ENCODE data around the gene MB21D2. TPM values are rescaled to one million over a fixed set of nuclear protein-coding genes. Genes with fewer than 3 reads are reported as not detected.
A peak's percentile ranks its signal among the peaks of the same experiment; 100 is the strongest.

Gene MB21D2
- total RNA-seq, 2 donors from 2014 or later: 10.1 to 12.3 TPM

DNA sequence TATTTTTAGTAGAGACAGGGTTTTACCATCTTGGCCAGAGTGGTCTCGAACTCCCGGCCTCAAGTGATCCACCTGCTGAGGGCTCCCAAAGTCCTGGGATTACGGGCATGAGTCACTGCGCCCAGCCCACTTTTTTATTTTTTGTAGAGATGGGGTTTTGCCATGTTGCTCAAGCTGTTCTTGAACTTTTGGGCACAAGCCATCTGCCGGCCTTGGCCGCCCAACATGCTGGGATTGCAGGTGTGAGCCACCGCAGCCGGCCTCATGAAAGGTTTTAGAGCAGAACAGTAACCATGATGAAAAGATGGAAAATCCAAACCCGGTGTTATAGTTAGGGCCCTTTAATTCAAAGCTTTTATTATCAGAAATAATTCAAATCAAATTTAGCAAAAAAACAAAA lies 15.6 kb upstream of the MB21D2 start:
- ATAC-seq (no peak), DNase-seq (no peak)
- H3K4me1 Mint-ChIP-seq: no peaks in the 10 kb centered on the region
- peaks cover 1% of the 10 kb centered on the region for H3K27me3 Mint-ChIP-seq
- no peak overlapping the region for H3K4me3 Mint-ChIP-seq
- H3K36me3 Mint-ChIP-seq (ENCODE audit: low read depth): no peaks in the 10 kb centered on the region
- no peaks in the 10 kb centered on the region for H3K9me3 ChIP-seq (ENCODE audit: control insufficient read depth, low read length, poor library complexity, severe bottlenecking)
- H3K27ac Mint-ChIP-seq: no peak overlapping the region

DNA sequence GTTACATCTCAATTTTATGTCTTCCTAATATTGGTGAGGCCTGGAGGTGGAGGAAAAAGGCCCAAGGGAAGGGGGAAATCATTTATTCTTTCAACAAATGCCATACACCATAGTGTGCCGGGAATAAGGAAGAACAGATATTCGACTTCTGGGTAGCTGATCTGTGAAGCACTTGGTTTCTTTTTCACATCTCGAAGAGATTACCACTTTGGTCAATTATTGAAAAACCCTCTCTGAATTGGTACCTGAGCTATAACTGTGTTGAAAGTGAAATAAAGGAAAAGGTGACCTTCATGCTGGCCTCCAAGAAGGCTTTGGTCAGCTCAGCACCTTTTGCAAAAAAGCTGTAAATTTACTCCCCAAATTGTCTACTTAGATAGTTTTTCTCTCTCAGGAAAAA lies 14.2 kb upstream of the MB21D2 start:
- no peaks in the 10 kb centered on the region for H3K9me3 ChIP-seq (ENCODE audit: control insufficient read depth, low read length, poor library complexity, severe bottlenecking)
- Mint-ChIP-seq H3K36me3 (ENCODE audit: low read depth) (no peaks in the 10 kb centered on the region), H3K4me1 (no peaks in the 10 kb centered on the region), H3K27ac (no peak overlapping the region), H3K27me3 (peaks cover 7% of the 10 kb centered on the region), H3K4me3 (no peak overlapping the region)
- no peak for DNase-seq
- no peak for ATAC-seq

DNA sequence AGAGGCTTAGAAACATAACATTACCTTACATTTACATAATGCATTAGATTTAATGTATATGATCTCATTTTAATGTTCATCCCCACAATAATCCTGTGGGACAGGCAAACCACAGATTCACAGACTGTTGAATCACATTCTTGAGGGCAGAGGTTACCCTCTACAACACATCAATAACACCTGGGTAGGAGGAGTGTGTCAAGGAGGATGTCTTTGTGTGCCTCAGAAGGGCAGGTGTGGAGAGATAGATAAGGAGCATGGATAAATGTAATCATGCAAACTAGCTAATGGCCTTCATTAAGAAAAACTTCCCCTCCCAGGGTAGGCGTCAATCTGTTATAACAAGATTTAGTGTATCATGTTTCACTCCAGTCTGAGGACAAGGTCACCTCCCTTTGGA lies 12.9 kb upstream of the MB21D2 start:
- DNase-seq (no peak), ATAC-seq (no peak)
- H3K27ac Mint-ChIP-seq: no peak overlapping the region
- no peak overlapping the region for H3K4me3 Mint-ChIP-seq
- H3K36me3 Mint-ChIP-seq (ENCODE audit: low read depth): no peaks in the 10 kb centered on the region
- no peaks in the 10 kb centered on the region for H3K9me3 ChIP-seq (ENCODE audit: control insufficient read depth, low read length, poor library complexity, severe bottlenecking)
- H3K4me1 Mint-ChIP-seq: no peaks in the 10 kb centered on the region
- H3K27me3 Mint-ChIP-seq: peaks cover 8% of the 10 kb centered on the region

DNA sequence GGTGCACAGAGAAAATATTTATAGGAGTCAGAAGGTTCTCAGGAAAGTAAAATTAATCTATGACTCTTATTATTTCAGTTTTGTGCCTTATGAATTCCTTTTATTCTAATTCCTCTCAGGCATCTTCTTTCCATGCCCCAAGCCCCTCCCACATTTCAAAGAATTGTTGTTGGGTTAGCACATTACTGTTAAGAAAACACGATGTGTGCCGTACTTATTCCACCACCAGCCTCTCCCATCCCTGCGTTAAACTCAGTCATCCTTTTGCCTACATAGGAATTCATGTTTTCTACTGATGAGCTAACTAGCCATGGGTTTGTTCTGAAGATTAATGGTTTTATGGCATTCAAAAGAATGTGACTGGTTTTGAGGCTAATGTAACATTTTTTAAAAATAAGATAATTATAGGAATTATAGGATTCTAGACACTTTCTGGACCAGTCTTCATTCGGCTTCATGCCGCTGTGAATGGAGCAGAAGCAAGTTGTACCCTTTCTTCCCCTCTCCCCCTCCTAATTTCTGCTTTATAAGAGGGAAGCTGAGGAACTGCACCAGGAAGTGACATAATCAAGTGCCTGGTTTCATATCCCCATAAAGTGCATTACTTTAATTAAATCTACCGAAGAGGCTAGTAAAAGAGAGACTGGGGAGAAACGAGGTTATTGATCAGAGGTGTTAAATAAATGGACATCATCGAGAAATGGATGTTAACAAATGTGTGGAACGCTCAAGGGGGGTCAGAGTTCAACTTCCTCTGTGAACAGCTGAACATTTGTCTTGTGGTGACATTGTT lies 12.3 kb upstream of the MB21D2 start:
- ATAC-seq: no peak
- Mint-ChIP-seq H3K27me3 (peaks cover 8% of the 10 kb centered on the region), H3K4me3 (no peak overlapping the region), H3K36me3 (ENCODE audit: low read depth) (no peaks in the 10 kb centered on the region), H3K27ac (no peak overlapping the region), H3K4me1 (no peaks in the 10 kb centered on the region)
- no peak for DNase-seq
- no peaks in the 10 kb centered on the region for H3K9me3 ChIP-seq (ENCODE audit: control insufficient read depth, low read length, poor library complexity, severe bottlenecking)

DNA sequence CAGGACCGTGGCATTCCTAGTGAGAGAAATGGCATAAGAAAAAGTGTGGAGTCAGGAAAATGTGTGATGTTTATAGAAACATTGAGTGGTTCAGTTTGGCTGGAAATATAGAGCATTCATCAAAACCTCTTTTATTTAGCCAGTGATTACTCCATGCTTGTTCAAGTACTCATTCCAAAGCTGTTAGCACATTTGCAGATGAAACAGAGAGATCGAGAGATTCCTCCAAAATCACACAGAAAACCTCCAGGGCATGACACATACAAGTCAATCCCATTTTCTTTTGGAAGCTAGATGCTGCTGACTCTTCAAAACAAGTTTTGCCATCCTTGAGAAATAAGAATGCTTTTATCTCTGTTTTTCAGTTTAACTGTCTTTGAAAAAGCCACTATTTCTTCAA lies 11.5 kb upstream of the MB21D2 start:
- Mint-ChIP-seq H3K27ac (no peak overlapping the region), H3K36me3 (ENCODE audit: low read depth) (no peaks in the 10 kb centered on the region), H3K4me1 (no peaks in the 10 kb centered on the region), H3K4me3 (no peak overlapping the region), H3K27me3 (peaks cover 8% of the 10 kb centered on the region)
- ATAC-seq: no peak
- DNase-seq: no peak
- H3K9me3 ChIP-seq (ENCODE audit: control insufficient read depth, low read length, poor library complexity, severe bottlenecking): no peaks in the 10 kb centered on the region

DNA sequence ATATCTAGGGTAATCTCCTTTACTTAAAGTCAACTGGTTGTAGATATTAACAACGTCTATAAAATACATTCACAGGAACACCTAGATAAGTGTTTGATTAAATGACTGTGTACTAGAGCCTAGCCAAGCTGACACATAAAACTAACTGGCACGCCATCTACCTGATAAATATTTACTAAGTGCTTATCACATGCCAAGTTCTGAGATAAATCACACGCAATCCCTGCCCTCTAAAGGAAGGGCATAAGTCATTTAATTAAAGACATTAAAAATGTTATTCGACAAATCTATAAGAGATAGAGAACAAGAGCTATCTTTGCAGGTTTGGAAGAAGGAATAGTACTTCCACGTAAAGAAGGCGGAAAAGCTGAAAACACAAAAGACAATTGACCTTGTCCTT lies 11.1 kb upstream of the MB21D2 start:
- Mint-ChIP-seq H3K36me3 (ENCODE audit: low read depth) (no peaks in the 10 kb centered on the region), H3K4me1 (no peaks in the 10 kb centered on the region), H3K4me3 (no peak overlapping the region), H3K27ac (no peak overlapping the region), H3K27me3 (peaks cover 8% of the 10 kb centered on the region)
- DNase-seq: no peak
- no peaks in the 10 kb centered on the region for H3K9me3 ChIP-seq (ENCODE audit: control insufficient read depth, low read length, poor library complexity, severe bottlenecking)
- ATAC-seq: no peak

DNA sequence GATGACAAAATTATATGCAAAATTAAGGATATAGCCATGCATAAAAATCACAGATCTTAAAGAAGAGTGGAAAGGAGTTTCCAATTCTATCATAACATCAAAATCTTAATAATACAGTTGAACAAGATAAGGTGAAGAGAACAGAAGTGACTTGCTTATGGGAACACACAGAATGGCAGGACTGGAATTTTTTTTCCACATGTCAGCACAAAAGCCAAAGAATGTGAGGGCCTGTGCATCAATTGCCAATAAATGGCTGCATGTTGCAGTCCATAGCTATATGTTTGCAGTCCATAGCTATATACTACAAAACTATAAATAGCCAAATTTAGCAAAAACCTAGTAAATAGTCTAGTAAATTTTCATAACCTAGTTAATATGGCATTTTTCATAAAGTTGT lies 10.4 kb upstream of the MB21D2 start:
- Mint-ChIP-seq H3K27me3 (peaks cover 8% of the 10 kb centered on the region), H3K4me1 (no peaks in the 10 kb centered on the region), H3K4me3 (no peak overlapping the region), H3K36me3 (ENCODE audit: low read depth) (no peaks in the 10 kb centered on the region), H3K27ac (no peak overlapping the region)
- ATAC-seq (no peak), DNase-seq (no peak)
- H3K9me3 ChIP-seq (ENCODE audit: control insufficient read depth, low read length, poor library complexity, severe bottlenecking): no peaks in the 10 kb centered on the region

DNA sequence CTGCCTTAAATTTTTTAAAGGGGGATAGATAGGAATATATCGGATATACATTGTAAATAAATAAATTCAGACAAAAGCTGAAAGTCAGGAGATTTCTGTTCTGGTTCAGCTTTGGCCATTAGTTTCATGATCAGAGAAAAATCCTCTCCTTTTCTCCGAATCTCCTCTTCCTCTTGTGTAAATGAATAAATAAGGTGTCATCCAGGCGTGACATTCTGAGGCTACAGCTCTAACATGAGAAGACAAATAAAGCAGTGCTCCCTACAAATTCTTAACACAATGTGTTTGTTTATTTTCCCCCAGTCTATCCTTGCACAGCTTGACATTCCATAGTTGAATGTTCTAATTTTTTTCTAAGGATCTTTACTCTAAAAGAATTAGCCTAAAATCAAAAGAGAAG lies 9.4 kb upstream of the MB21D2 start:
- DNase-seq: no peak
- Mint-ChIP-seq H3K4me1 (no peaks in the 10 kb centered on the region), H3K36me3 (ENCODE audit: low read depth) (no peaks in the 10 kb centered on the region), H3K4me3 (no peak overlapping the region), H3K27ac (no peak overlapping the region), H3K27me3 (peaks cover 8% of the 10 kb centered on the region)
- ATAC-seq: no peak
- H3K9me3 ChIP-seq (ENCODE audit: control insufficient read depth, low read length, poor library complexity, severe bottlenecking): no peaks in the 10 kb centered on the region

DNA sequence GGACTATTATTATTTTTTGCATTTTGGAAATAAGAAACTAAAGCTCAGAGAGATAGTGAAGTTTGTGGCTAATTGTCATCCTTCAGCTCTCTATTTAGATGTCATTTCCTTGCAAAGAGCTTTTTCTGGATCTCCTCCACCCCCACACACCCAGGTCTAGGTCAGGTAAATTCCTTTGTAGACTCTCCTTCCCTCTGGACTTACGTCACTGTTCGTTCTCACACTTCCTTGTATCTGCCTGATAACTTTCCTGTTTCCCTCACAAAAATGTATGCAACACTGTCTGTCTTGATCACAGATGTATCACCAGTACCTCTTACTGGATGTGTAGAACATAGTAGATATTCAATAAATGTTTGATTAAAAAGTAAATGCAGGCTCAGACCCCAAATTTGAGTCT lies 6.1 kb upstream of the MB21D2 start:
- ATAC-seq (no peak), DNase-seq (no peak)
- H3K4me1 Mint-ChIP-seq: no peaks in the 10 kb centered on the region
- H3K36me3 Mint-ChIP-seq (ENCODE audit: low read depth): no peaks in the 10 kb centered on the region
- H3K27ac Mint-ChIP-seq: no peak overlapping the region
- H3K27me3 Mint-ChIP-seq: peaks cover 29% of the 10 kb centered on the region
- no peak overlapping the region for H3K4me3 Mint-ChIP-seq
- no peaks in the 10 kb centered on the region for H3K9me3 ChIP-seq (ENCODE audit: control insufficient read depth, low read length, poor library complexity, severe bottlenecking)

DNA sequence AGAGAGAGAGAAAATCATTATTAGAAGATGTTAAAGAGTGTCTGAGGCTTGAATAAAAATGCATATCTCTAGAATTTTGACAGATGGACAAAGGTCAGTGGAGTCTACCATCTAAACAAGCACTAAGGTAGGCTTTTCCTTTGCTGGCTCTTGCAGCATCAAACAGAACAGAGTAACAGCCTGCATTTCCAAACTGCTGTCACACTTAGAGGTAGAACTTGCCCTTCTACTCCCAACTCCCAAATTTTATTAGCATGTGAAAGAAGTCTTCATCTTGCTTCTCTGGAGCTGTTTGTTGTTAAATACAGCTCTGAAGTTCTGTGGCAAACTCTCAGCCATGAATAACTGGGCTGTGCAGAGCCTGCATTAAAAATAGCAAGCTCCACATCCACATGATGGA lies 4.1 kb upstream of the MB21D2 start:
- no peaks in the 10 kb centered on the region for H3K9me3 ChIP-seq (ENCODE audit: control insufficient read depth, low read length, poor library complexity, severe bottlenecking)
- Mint-ChIP-seq H3K27ac (no peak overlapping the region), H3K4me1 (peaks cover 8% of the 10 kb centered on the region), H3K4me3 (no peak overlapping the region), H3K27me3 (peaks cover 29% of the 10 kb centered on the region), H3K36me3 (ENCODE audit: low read depth) (peaks cover 5% of the 10 kb centered on the region)
- ATAC-seq: no peak
- no peak for DNase-seq

DNA sequence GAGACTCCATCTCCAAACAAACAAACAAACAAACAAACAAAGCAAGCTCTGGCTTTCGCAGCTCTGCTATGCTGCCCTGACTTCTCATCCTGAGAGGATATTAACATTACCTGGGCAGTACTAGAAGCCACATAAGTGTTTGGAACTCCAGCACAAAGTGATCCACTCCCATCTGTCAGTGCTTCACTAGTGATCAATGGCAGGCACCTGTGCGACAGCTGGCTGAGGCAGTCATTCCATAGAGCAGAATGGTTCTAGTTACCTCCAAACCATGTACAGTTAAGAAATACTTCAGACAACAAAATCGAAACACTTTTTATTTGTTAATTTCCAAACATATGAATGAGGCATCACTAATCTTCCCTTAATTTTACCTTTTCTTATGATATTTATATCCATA lies 2.8 kb upstream of the MB21D2 start:
- DNase-seq (no peak), ATAC-seq (no peak)
- H3K4me3 Mint-ChIP-seq: no peak overlapping the region
- H3K27ac Mint-ChIP-seq: no peak overlapping the region
- H3K9me3 ChIP-seq (ENCODE audit: control insufficient read depth, low read length, poor library complexity, severe bottlenecking): no peaks in the 10 kb centered on the region
- H3K36me3 Mint-ChIP-seq (ENCODE audit: low read depth): peaks cover 5% of the 10 kb centered on the region
- peaks cover 42% of the 10 kb centered on the region for H3K27me3 Mint-ChIP-seq
- H3K4me1 Mint-ChIP-seq: peaks cover 13% of the 10 kb centered on the region

DNA sequence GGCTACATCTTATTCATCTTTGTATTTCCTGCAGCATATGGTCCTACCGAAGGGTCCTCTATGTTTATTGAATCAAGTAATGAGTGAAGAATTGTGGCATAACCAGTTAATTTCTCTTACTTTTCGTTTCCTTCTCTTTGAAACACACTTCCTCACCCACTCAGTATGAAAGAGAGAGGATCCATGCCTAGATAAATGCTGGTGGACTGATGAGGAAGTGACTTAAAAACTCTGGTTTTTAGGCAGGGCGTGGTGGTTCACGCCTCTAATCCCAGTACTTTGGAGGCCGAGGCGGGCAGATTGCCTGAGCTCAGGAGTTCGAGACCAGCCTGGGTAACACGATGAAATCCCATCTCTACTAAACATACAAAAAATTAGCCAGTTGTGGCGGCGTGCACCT lies 2.2 kb upstream of the MB21D2 start:
- ATAC-seq (no peak), DNase-seq (no peak)
- Mint-ChIP-seq H3K4me3 (no peak overlapping the region), H3K36me3 (ENCODE audit: low read depth) (peaks cover 5% of the 10 kb centered on the region), H3K4me1 (peaks cover 16% of the 10 kb centered on the region), H3K27ac (no peak overlapping the region), H3K27me3 (peaks cover 42% of the 10 kb centered on the region)
- H3K9me3 ChIP-seq (ENCODE audit: control insufficient read depth, low read length, poor library complexity, severe bottlenecking): no peaks in the 10 kb centered on the region

DNA sequence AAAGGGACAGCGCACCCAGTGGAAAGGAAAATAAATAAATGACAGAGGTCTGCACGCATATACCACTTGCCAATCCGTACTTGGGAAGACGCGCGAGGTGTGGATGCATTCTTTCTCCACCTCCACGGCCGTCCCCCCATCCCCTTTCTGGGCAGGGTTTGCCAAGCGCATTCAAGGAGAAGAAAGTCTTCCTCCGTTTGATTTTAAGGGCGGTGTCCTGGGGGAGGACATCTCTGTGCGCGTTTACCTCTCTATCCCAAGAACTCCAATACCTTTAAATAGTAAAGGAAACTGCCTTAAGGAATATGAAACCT lies 576 bp upstream of the MB21D2 start:
- ATAC-seq: no peak
- peaks cover 22% of the 10 kb centered on the region for H3K4me1 Mint-ChIP-seq
- H3K36me3 Mint-ChIP-seq (ENCODE audit: low read depth): peaks cover 5% of the 10 kb centered on the region
- no peak for DNase-seq
- H3K4me3 Mint-ChIP-seq: peak overlapping the region; percentile 99
- peak overlapping the region; percentile 98 for H3K27ac Mint-ChIP-seq
- peaks cover 48% of the 10 kb centered on the region for H3K27me3 Mint-ChIP-seq
- H3K9me3 ChIP-seq (ENCODE audit: control insufficient read depth, low read length, poor library complexity, severe bottlenecking): no peaks in the 10 kb centered on the region

DNA sequence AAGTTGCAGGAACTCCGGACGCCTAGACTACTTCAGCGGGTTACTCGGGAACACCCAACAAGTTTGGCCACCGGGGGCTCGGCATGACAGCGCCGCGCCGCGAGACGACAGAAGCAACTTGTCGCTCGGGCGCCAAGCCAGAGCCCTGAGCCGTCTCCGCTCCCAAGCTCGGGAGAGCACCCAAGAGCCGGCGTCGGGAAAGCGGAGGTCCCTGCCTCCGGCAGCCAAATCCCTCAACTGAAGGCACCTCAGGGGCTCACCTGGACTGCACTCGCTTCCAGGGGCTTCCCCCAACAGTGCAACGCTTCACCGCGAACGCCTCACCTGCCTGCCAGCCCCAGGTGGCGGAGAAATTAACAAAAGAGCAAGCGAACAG lies 640 bp downstream of the MB21D2 start:
- Mint-ChIP-seq H3K27ac (peak overlapping the region; percentile 98), H3K36me3 (ENCODE audit: low read depth) (peaks cover 5% of the 10 kb centered on the region), H3K4me1 (peaks cover 28% of the 10 kb centered on the region), H3K4me3 (peak overlapping the region; percentile 99), H3K27me3 (peaks cover 48% of the 10 kb centered on the region)
- H3K9me3 ChIP-seq (ENCODE audit: control insufficient read depth, low read length, poor library complexity, severe bottlenecking): no peaks in the 10 kb centered on the region
- DNase-seq (peak; percentile 15 to 46 (median 35)), ATAC-seq (peak; percentile 69)
